ENCODE results near the gene KLHL22. TPM values are rescaled to one million over a fixed set of nuclear protein-coding genes. Genes with fewer than 3 reads are reported as not detected.

The KLHL22 gene
- total RNA-seq, 2 donors from 2014 or later = 45.1 to 51.3 TPM

- TF ChIP-seq POLR2AphosphoS5 (IDR thresholded peaks at IDR 0.05) (no peak), POLR2A (IDR thresholded peaks at IDR 0.05) (no peak), CTCF (IDR thresholded peaks at IDR 0.05) (no peak)
These were observed 97.2 kb downstream of the KLHL22 start for GRCh38 chr22:20398420-20398819.

GRCh38 chr22:20397498-20397897, 98.1 kb downstream of the KLHL22 start:
- no peak overlapping the region for H3K27ac ChIP-seq
- intact Hi-C loops (cut with DNase I) = no loop called here

More at GRCh38 chr22:20398420-20398819, 97.2 kb downstream of the KLHL22 start:
- Histone ChIP-seq H3K36me3 (no peaks in the 10 kb centered on the region), H3K4me1 (replicated peaks) (peaks cover 10% of the 10 kb centered on the region), H3K27me3 (replicated peaks; ENCODE audit: insufficient read depth) (no peaks in the 10 kb centered on the region), H3K27ac (no peak overlapping the region), H3K4me3 (no peak overlapping the region), H3K9me3 (no peaks in the 10 kb centered on the region)
- intact Hi-C loops (cut with DNase I) = no loop called here
- WGBS = 97% methylated on average over 5 of the region's 5 CpGs
- no peak for DNase-seq (ENCODE audit: low spot score)

GRCh38 chr22:20396639-20397038, 99.0 kb downstream of the KLHL22 start:
- WGBS = 62% methylated on average over 1 of the region's 1 CpG
- peaks cover 10% of the 10 kb centered on the region for H3K4me1 ChIP-seq (replicated peaks)
- H3K4me3 ChIP-seq = no peak overlapping the region
- H3K27ac ChIP-seq = no peak overlapping the region
- H3K27me3 ChIP-seq (replicated peaks; ENCODE audit: insufficient read depth) = no peaks in the 10 kb centered on the region
- no peaks in the 10 kb centered on the region for H3K9me3 ChIP-seq
- intact Hi-C loops (cut with DNase I) = no loop called here
- no peaks in the 10 kb centered on the region for H3K36me3 ChIP-seq
- TF ChIP-seq CTCF (IDR thresholded peaks at IDR 0.05) = no peak
- no peak for TF ChIP-seq POLR2A (IDR thresholded peaks at IDR 0.05)
- TF ChIP-seq POLR2AphosphoS5 (IDR thresholded peaks at IDR 0.05) = no peak
- DNase-seq (ENCODE audit: low spot score) = no peak

More at GRCh38 chr22:20397498-20397897, 98.1 kb downstream of the KLHL22 start:
- Histone ChIP-seq H3K4me1 (replicated peaks) (peaks cover 10% of the 10 kb centered on the region), H3K4me3 (no peak overlapping the region), H3K36me3 (no peaks in the 10 kb centered on the region), H3K27me3 (replicated peaks; ENCODE audit: insufficient read depth) (no peaks in the 10 kb centered on the region), H3K9me3 (no peaks in the 10 kb centered on the region)
- TF ChIP-seq CTCF (IDR thresholded peaks at IDR 0.05) (no peak), POLR2A (IDR thresholded peaks at IDR 0.05) (no peak), POLR2AphosphoS5 (IDR thresholded peaks at IDR 0.05) (no peak)
- WGBS = 96% methylated on average over 2 of the region's 2 CpGs
- no peak for DNase-seq (ENCODE audit: low spot score)

- intact Hi-C loops (cut with DNase I) = no loop called here
- no peak for DNase-seq (ENCODE audit: low spot score)
- TF ChIP-seq POLR2A (IDR thresholded peaks at IDR 0.05) = no peak
- no peak for TF ChIP-seq POLR2AphosphoS5 (IDR thresholded peaks at IDR 0.05)
- no peak for TF ChIP-seq CTCF (IDR thresholded peaks at IDR 0.05)
- no peaks in the 10 kb centered on the region for H3K36me3 ChIP-seq
- no peaks in the 10 kb centered on the region for H3K27me3 ChIP-seq (replicated peaks; ENCODE audit: insufficient read depth)
- no peak overlapping the region for H3K4me3 ChIP-seq
- no peak overlapping the region for H3K27ac ChIP-seq
- 52% methylated on average over 2 of the region's 2 CpGs for WGBS
- H3K9me3 ChIP-seq = no peaks in the 10 kb centered on the region
- H3K4me1 ChIP-seq (replicated peaks) = peaks cover 10% of the 10 kb centered on the region
These were observed 99.7 kb downstream of the KLHL22 start for GRCh38 chr22:20395907-20396287.

- no peak overlapping the region for H3K27ac ChIP-seq
- intact Hi-C loops (cut with DNase I) = no loop called here
- 66% methylated on average over 20 of the region's 20 CpGs for WGBS
- no peaks in the 10 kb centered on the region for H3K36me3 ChIP-seq
- no peaks in the 10 kb centered on the region for H3K9me3 ChIP-seq
- no peak overlapping the region for H3K4me3 ChIP-seq
- no peak for DNase-seq (ENCODE audit: low spot score)
- no peak for TF ChIP-seq POLR2AphosphoS5 (IDR thresholded peaks at IDR 0.05)
- no peak for TF ChIP-seq POLR2A (IDR thresholded peaks at IDR 0.05)
- TF ChIP-seq CTCF (IDR thresholded peaks at IDR 0.05) = no peak
- H3K27me3 ChIP-seq (replicated peaks; ENCODE audit: insufficient read depth) = no peaks in the 10 kb centered on the region
- H3K4me1 ChIP-seq (replicated peaks) = peaks cover 10% of the 10 kb centered on the region
These were observed 100.3 kb downstream of the KLHL22 start for GRCh38 chr22:20395181-20395906.
